ENCODE results near the gene PRR20A.
"Not testable (repeated sequence)": the region's sequence is repeated elsewhere in the genome, so short reads cannot be mapped to it uniquely, and the experiment has no call there.

PRR20A gene

GRCh38 chr13:57140235-57140968, at the start of gene PRR20A:
Gene PRR20A, plus strand, starts transcription at chr13:57140918. Its CDS starts 387 bp downstream, at chr13:57141305.
- DNase-seq: not testable (repeated sequence)

- no peak for DNase-seq
Measured at GRCh38 chr13:57114945-57115344, 25.8 kb upstream of the PRR20A start.

GRCh38 chr13:57123681-57124080, 17.0 kb upstream of the PRR20A start:
- no peak for DNase-seq

- no peak for DNase-seq
Measured at GRCh38 chr13:57128909-57129308, 11.8 kb upstream of the PRR20A start.

GRCh38 chr13:57136093-57136492, 4.6 kb upstream of the PRR20A start:
- no peak for DNase-seq

- DNase-seq: no peak
Measured at GRCh38 chr13:57137585-57137984, 3.1 kb upstream of the PRR20A start.

- DNase-seq: no peak
Measured at GRCh38 chr13:57138988-57139387, 1.7 kb upstream of the PRR20A start.

GRCh38 chr13:57139781-57140180, 937 bp upstream of the PRR20A start:
- DNase-seq: not testable (repeated sequence)

- DNase-seq: not testable (repeated sequence)
Measured at GRCh38 chr13:57147188-57147587, 6.5 kb downstream of the PRR20A start, which contains the start of gene PRR20B. Gene PRR20B, plus strand, starts transcription at chr13:57147488. Its CDS starts 387 bp downstream, at chr13:57147875.

- not testable (repeated sequence) for DNase-seq
Measured at GRCh38 chr13:57148106-57148505, 7.4 kb downstream of the PRR20A start.

- not testable (repeated sequence) for DNase-seq
Measured at GRCh38 chr13:57153761-57154160, 13.0 kb downstream of the PRR20A start, which contains the start of gene PRR20C. Gene PRR20C, plus strand, starts transcription at chr13:57154061. Its CDS starts 387 bp downstream, at chr13:57154448.

GRCh38 chr13:57160332-57160731, 19.6 kb downstream of the PRR20A start, which contains the start of gene PRR20D:
Gene PRR20D, plus strand, starts transcription at chr13:57160632. Its CDS starts 387 bp downstream, at chr13:57161019.
- DNase-seq: not testable (repeated sequence)

- not testable (repeated sequence) for DNase-seq
Measured at GRCh38 chr13:57166897-57167296, 26.2 kb downstream of the PRR20A start, which contains the start of gene PRR20E. Gene PRR20E, plus strand, starts transcription at chr13:57167197. Its CDS starts 387 bp downstream, at chr13:57167584.

GRCh38 chr13:57191667-57192066, 50.9 kb downstream of the PRR20A start:
- no peak for DNase-seq

Data from activated CD4-positive, alpha-beta T cell treated with anti-CD3 and anti-CD28 coated beads, Interleukin-10, Interleukin-2, amounts not matched to agents 100 ng/mL and 50 ng/mL, durations not matched to agents 16 hours and 8 hours (primary cell).